H1 (cell line): ENCODE data around the gene TXNDC16. TPM values are rescaled to one million over a fixed set of nuclear protein-coding genes. Genes with fewer than 3 reads are reported as not detected.

Experiments
- BRCA1 ChIP-seq: IDR thresholded peaks from 2 replicates; pipeline ENCODE4 v1.6.1; 2012; ENCODE audit warnings: low read depth, low read length, improper control_type of control experiment
- EZH2 ChIP-seq: fragments of 200-600 bp; sonication (generic); IDR thresholded peaks from 2 replicates; pipeline ENCODE4 v1.7.1; 2012; ENCODE audit warnings: low read depth, mild to moderate bottlenecking, moderate library complexity, low read length, inconsistent platforms; ENCODE audit not compliant: severe bottlenecking
- FOSL1 ChIP-seq: IDR thresholded peaks from 2 replicates; pipeline ENCODE4 v1.6.1; 2011; ENCODE audit warnings: mild to moderate bottlenecking, low read depth, low read length, moderate library complexity; ENCODE audit not compliant: insufficient read depth
- NANOG ChIP-seq: IDR thresholded peaks from 2 replicates; pipeline ENCODE4 v1.6.1; 2011; ENCODE audit warnings: low read length, low read depth, mild to moderate bottlenecking, inconsistent platforms; ENCODE audit not compliant: insufficient read depth, poor library complexity, severe bottlenecking
- PHF8 ChIP-seq: fragments of 200-600 bp; sonication (generic); conservative IDR thresholded peaks from 2 replicates; pipeline ENCODE4 v1.7.1; 2012; ENCODE audit warnings: low read depth, mild to moderate bottlenecking, inconsistent platforms, low read length, moderate library complexity
- POLR2A ChIP-seq, 2 experiments: IDR thresholded peaks; 1 replicate in 1 of 2; 2 replicates in 1 of 2; pipeline ENCODE4 v1.6.1; 2011; ENCODE audit warnings: low read depth in 2 of 2, low read length in 2 of 2, mild to moderate bottlenecking in 2 of 2; ENCODE audit errors: control extremely low read depth in 1 of 2
- SRF ChIP-seq: IDR thresholded peaks from 2 replicates; pipeline ENCODE4 v1.6.1; 2011; ENCODE audit warnings: mild to moderate bottlenecking, low read depth, low read length, moderate library complexity
- TBP ChIP-seq: IDR thresholded peaks from 2 replicates; pipeline ENCODE4 v1.6.1; 2011; ENCODE audit warnings: low read depth, low read length, improper control_type of control experiment
- polyA plus RNA-seq, 7 experiments: library from polyadenylated mRNA; depleted of rRNA in 3 of 7; stranded (reverse) in 5 of 7; unstranded in 2 of 7; fragments of >200 nt in 5 of 7; fragments of 200-250 nt in 2 of 7; gene quantifications; 1 replicate in 5 of 7; 2 replicates in 1 of 7; 4 replicates in 1 of 7; pipeline versions ENCODE4 v1.2.1 to v1.2.3, GENCODE V29; 2011 to 2013; ENCODE audit warnings: missing spikeins in 2 of 7, mixed read lengths in 2 of 7
- total RNA-seq: library from RNA; stranded (reverse); fragmentation: NEBNext Ultra II Directional; extraction: Animal tissue kit (Norgen Biotek cat#: 25700); gene quantifications from 2 replicates; pipeline ENCODE4 v1.2.1, GENCODE V29; 2021
- TF ChIP-seq, protein P1 (sequence below): fragments of 300-600 bp; sonication (generic); IDR thresholded peaks from 2 replicates; pipeline ENCODE4 v1.7.1; 2012; ENCODE audit warnings: low read length, moderate library complexity, mild to moderate bottlenecking, inconsistent platforms; ENCODE audit not compliant: insufficient replicate concordance
- TF ChIP-seq, protein P2 (sequence below): IDR thresholded peaks from 2 replicates; pipeline ENCODE4 v1.6.1; 2012; ENCODE audit warnings: inconsistent platforms

TXNDC16 gene
- total and polyA plus RNA-seq, 2 of the 8 experiments (the other 6 are each of a cell fraction or from before 2014, with no cell fraction given) = 6.7 to 14.3 TPM

DNA sequence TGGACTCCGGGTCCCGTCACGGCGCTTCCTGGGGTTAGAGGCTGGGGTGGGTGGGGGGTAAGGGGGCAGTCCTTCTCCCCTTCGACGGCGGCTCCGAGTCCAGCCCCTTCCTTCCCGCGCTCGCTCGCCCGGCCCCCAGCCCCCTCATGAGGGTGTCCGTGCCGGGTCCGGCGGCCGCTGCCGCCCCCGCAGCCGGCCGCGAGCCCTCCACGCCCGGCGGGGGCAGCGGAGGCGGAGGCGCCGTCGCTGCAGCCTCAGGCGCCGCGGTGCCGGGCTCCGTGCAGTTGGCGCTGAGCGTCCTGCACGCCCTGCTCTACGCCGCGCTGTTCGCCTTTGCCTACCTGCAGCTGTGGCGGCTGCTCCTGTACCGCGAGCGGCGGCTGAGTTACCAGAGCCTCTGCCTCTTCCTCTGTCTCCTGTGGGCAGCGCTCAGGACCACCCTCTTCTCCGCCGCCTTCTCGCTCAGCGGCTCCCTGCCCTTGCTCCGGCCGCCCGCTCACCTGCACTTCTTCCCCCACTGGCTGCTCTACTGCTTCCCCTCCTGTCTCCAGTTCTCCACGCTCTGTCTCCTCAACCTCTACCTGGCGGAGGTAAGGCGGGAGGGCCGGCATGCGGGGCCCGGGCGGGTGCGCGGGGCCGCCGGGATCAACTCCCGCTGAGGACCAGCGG is 831 bp upstream of the TXNDC16 start (continued):
- TF ChIP-seq, protein P1, sequence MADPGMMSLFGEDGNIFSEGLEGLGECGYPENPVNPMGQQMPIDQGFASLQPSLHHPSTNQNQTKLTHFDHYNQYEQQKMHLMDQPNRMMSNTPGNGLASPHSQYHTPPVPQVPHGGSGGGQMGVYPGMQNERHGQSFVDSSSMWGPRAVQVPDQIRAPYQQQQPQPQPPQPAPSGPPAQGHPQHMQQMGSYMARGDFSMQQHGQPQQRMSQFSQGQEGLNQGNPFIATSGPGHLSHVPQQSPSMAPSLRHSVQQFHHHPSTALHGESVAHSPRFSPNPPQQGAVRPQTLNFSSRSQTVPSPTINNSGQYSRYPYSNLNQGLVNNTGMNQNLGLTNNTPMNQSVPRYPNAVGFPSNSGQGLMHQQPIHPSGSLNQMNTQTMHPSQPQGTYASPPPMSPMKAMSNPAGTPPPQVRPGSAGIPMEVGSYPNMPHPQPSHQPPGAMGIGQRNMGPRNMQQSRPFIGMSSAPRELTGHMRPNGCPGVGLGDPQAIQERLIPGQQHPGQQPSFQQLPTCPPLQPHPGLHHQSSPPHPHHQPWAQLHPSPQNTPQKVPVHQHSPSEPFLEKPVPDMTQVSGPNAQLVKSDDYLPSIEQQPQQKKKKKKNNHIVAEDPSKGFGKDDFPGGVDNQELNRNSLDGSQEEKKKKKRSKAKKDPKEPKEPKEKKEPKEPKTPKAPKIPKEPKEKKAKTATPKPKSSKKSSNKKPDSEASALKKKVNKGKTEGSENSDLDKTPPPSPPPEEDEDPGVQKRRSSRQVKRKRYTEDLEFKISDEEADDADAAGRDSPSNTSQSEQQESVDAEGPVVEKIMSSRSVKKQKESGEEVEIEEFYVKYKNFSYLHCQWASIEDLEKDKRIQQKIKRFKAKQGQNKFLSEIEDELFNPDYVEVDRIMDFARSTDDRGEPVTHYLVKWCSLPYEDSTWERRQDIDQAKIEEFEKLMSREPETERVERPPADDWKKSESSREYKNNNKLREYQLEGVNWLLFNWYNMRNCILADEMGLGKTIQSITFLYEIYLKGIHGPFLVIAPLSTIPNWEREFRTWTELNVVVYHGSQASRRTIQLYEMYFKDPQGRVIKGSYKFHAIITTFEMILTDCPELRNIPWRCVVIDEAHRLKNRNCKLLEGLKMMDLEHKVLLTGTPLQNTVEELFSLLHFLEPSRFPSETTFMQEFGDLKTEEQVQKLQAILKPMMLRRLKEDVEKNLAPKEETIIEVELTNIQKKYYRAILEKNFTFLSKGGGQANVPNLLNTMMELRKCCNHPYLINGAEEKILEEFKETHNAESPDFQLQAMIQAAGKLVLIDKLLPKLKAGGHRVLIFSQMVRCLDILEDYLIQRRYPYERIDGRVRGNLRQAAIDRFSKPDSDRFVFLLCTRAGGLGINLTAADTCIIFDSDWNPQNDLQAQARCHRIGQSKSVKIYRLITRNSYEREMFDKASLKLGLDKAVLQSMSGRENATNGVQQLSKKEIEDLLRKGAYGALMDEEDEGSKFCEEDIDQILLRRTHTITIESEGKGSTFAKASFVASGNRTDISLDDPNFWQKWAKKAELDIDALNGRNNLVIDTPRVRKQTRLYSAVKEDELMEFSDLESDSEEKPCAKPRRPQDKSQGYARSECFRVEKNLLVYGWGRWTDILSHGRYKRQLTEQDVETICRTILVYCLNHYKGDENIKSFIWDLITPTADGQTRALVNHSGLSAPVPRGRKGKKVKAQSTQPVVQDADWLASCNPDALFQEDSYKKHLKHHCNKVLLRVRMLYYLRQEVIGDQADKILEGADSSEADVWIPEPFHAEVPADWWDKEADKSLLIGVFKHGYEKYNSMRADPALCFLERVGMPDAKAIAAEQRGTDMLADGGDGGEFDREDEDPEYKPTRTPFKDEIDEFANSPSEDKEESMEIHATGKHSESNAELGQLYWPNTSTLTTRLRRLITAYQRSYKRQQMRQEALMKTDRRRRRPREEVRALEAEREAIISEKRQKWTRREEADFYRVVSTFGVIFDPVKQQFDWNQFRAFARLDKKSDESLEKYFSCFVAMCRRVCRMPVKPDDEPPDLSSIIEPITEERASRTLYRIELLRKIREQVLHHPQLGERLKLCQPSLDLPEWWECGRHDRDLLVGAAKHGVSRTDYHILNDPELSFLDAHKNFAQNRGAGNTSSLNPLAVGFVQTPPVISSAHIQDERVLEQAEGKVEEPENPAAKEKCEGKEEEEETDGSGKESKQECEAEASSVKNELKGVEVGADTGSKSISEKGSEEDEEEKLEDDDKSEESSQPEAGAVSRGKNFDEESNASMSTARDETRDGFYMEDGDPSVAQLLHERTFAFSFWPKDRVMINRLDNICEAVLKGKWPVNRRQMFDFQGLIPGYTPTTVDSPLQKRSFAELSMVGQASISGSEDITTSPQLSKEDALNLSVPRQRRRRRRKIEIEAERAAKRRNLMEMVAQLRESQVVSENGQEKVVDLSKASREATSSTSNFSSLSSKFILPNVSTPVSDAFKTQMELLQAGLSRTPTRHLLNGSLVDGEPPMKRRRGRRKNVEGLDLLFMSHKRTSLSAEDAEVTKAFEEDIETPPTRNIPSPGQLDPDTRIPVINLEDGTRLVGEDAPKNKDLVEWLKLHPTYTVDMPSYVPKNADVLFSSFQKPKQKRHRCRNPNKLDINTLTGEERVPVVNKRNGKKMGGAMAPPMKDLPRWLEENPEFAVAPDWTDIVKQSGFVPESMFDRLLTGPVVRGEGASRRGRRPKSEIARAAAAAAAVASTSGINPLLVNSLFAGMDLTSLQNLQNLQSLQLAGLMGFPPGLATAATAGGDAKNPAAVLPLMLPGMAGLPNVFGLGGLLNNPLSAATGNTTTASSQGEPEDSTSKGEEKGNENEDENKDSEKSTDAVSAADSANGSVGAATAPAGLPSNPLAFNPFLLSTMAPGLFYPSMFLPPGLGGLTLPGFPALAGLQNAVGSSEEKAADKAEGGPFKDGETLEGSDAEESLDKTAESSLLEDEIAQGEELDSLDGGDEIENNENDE = no peak
- TF ChIP-seq SRF (no peak), NANOG (no peak), BRCA1 (no peak), POLR2A (IDR thresholded peaks at IDR 0.05; ENCODE audit: control extremely low read depth in 1 of 2, low read depth in 2 of 2, low read length in 2 of 2) (peak in 1 of 2 experiments; percentile 38; a peak in 1 of 3 replicates), PHF8 (peak; percentile 56), EZH2 (no peak), TBP (no peak), FOSL1 (no peak)
- TF ChIP-seq, protein P2, sequence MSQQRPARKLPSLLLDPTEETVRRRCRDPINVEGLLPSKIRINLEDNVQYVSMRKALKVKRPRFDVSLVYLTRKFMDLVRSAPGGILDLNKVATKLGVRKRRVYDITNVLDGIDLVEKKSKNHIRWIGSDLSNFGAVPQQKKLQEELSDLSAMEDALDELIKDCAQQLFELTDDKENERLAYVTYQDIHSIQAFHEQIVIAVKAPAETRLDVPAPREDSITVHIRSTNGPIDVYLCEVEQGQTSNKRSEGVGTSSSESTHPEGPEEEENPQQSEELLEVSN = peak; percentile 71
